HL-60 (cell line): ENCODE measurements around the gene RIN3.

Source experiments
- DNase-seq, 2 experiments: peaks; one replicate each; pipeline ENCODE4 v3.0.0-alpha.2; 2010 to 2020; ENCODE audit warnings: low read depth in 1 of 2, low spot score in 1 of 2
- H3K27ac ChIP-seq: fragments of 250-450 bp; sonication (Bioruptor Pico); replicated peaks from 2 replicates; pipeline ENCODE4 v1.5.1; 2020; ENCODE audit warnings: mild to moderate bottlenecking, moderate library complexity
- H3K27me3 ChIP-seq: fragments of 250-450 bp; sonication (Bioruptor Pico); 2 replicates; pipeline ENCODE4 v1.5.1; 2021; ENCODE audit warnings: mild to moderate bottlenecking, moderate library complexity; ENCODE audit not compliant: insufficient read depth, poor library complexity, severe bottlenecking
- H3K4me3 ChIP-seq: replicated peaks from 2 replicates; pipeline ENCODE4 v1.5.1; 2011; ENCODE audit warnings: mild to moderate bottlenecking, control low read depth, low read length; ENCODE audit not compliant: insufficient read depth
- CTCF ChIP-seq: IDR thresholded peaks from one replicate; pipeline ENCODE4 v1.5.1; 2011; ENCODE audit warnings: low read length, control low read depth, inconsistent platforms; ENCODE audit not compliant: insufficient read depth
- GABPA ChIP-seq: IDR thresholded peaks from 2 replicates; pipeline ENCODE4 v1.6.1; 2012; ENCODE audit warnings: low read depth
- POLR2AphosphoS5 ChIP-seq: IDR thresholded peaks from 2 replicates; pipeline ENCODE4 v1.6.1; 2012; ENCODE audit warnings: low read depth
- REST ChIP-seq: IDR thresholded peaks from 2 replicates; pipeline ENCODE4 v1.6.1; 2012; ENCODE audit warnings: low read depth; ENCODE audit not compliant: insufficient replicate concordance
- SPI1 ChIP-seq: IDR thresholded peaks from 2 replicates; pipeline ENCODE4 v1.6.1; 2012; ENCODE audit warnings: low read depth, mild to moderate bottlenecking, borderline replicate concordance

RIN3 gene

GRCh38 chr14:92635031-92635430, 121.5 kb downstream of the RIN3 start:
- TF ChIP-seq GABPA (no peak), REST (no peak), CTCF (no peak), SPI1 (no peak), POLR2AphosphoS5 (no peak)
- no peak for DNase-seq
- Histone ChIP-seq H3K27ac (no peak overlapping the region), H3K4me3 (no peak overlapping the region), H3K27me3 (no peaks in the 10 kb centered on the region)

GRCh38 chr14:92635896-92636295, 122.3 kb downstream of the RIN3 start:
- Histone ChIP-seq H3K27me3 (no peaks in the 10 kb centered on the region), H3K4me3 (no peak overlapping the region), H3K27ac (no peak overlapping the region)
- no peak for DNase-seq
- TF ChIP-seq SPI1, result no peak
- no peak for TF ChIP-seq CTCF
- TF ChIP-seq POLR2AphosphoS5, result no peak
- TF ChIP-seq GABPA, result no peak
- no peak for TF ChIP-seq REST

GRCh38 chr14:92637228-92637627, 123.6 kb downstream of the RIN3 start:
- Histone ChIP-seq H3K4me3 (no peak overlapping the region), H3K27me3 (no peaks in the 10 kb centered on the region), H3K27ac (no peak overlapping the region)
- no peak for TF ChIP-seq REST
- TF ChIP-seq POLR2AphosphoS5, result no peak
- no peak for TF ChIP-seq SPI1
- TF ChIP-seq GABPA, result no peak
- no peak for TF ChIP-seq CTCF
- DNase-seq, result no peak
